ENCODE results near the gene ADPRS.

The ADPRS gene

GRCh38 chr1:36133484-36133883 lies 44.8 kb downstream of the ADPRS start:
- DNase-seq (ENCODE audit: low read depth), result no peak

GRCh38 chr1:36134031-36134430 lies 45.3 kb downstream of the ADPRS start:
- no peak for DNase-seq (ENCODE audit: low read depth)

DNA sequence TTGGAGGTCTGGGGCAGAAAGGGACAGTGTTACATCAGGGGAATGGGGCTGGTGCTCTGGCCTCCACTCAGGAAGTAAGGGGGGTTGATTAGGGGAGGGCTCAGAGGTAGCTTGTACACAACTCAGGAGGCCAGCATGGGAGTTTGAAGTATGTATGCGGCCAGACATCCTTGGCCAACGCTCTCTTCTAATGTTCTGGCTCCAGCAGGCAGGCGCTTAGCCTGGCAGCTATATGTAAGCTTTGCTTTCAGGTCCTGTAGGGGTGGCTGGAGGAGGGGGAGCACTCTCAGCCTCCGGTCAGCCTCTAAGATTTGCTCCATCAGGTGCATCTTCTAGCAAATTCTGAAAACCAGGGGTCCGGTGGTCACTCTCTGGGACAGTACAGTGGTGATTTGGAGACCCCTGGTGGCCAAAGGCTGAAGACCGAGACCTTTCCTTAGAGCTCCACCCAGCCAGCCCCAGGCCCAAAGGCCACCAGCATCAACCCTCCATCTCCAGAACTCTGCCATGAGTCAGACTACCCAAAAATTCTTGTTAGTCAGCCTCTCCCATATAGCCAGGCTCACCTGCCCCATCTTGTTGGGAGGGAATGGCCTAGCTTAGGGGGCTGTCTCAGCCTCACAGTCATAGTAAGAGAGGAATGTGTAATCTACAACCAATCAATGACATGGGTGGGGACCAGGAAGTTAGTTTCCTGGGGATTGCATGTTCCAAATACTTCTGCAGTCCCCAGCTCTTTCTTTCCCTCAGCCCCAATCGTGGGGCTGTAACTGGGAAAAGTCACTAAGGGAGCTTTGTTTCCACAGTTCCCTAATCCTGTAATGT lies 46.0 kb downstream of the ADPRS start:
- DNase-seq (ENCODE audit: low read depth), result no peak

- no peak for DNase-seq (ENCODE audit: low read depth)
Observed at GRCh38 chr1:36135330-36135667, 46.6 kb downstream of the ADPRS start.

DNA sequence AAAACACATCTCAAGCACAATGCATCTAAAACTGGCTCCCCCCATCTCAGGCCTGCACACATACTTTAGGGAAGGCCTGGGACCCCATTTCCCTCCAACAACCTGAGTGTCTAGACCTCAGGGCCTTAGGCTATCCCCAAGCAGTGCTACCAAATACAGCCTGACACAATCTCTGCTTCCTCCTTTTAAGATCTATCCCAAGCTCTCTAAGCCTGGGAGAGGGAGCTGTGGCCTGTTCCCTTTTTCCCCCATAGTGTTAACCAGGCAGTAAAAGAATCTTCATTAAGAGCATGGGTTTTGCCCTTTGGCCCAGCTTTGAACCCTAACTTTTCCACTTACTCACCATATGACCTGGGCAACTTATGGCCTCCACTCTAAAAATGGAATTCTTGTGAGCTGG lies 47.1 kb downstream of the ADPRS start:
- no peak for DNase-seq (ENCODE audit: low read depth)

GRCh38 chr1:36136535-36136934 lies 47.8 kb downstream of the ADPRS start:
- DNase-seq (ENCODE audit: low read depth), result no peak

DNA sequence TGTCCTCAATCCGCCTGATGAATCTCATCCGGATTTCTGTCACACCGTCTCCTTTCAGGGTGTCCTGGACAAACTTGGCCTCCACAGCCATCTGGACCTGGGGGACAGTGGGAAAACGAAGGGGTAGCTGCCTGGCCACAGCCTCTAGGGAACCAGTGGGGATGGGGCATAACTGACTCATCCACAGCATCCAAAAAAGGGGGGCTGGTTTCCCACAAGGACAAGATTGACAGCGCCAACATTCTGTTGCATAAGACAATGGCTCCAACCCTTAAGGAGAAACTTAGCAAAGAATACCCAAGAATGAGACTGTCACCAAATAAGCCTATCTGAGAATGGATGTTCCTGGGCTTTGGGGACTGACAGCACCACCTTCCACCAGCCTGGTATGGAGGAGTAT lies 48.5 kb downstream of the ADPRS start:
- DNase-seq (ENCODE audit: low read depth), result no peak

- DNase-seq (ENCODE audit: low read depth), result no peak
Observed at GRCh38 chr1:36137776-36138175, 49.1 kb downstream of the ADPRS start.

GRCh38 chr1:36139521-36139920 lies 50.8 kb downstream of the ADPRS start:
- no peak for DNase-seq (ENCODE audit: low read depth)

- no peak for DNase-seq (ENCODE audit: low read depth)
Observed at GRCh38 chr1:36142121-36142520, 53.4 kb downstream of the ADPRS start.

DNA sequence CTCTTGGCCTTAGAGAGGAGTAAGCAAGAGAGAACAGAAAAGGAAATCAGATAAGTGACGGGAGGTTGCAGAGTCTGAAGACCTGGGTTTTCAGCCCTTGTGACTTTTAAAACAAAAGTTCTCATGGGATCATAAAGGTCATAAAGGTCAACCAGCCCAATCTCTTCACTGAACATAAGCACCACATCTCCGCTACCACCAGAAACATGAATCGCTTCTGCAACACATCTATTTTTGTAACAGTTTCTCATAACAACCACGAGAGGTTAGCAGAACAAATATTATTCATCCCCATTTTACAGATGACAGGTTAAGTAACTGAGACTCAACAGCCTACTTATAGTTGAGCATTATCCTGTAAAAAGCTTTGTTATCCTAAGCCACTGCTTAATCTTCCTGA lies 54.7 kb downstream of the ADPRS start:
- no peak for DNase-seq (ENCODE audit: low read depth)
